NAMALWA (cell line): ENCODE data around the gene TWF2.

Source experiments
- DNase-seq: peaks from one replicate; pipeline ENCODE4 v3.0.0-alpha.2; 2015; ENCODE audit warnings: low spot score

The TWF2 gene

GRCh38 chr3:52222319-52223221 lies 16.4 kb downstream of the TWF2 start:
- no peak for DNase-seq

DNA sequence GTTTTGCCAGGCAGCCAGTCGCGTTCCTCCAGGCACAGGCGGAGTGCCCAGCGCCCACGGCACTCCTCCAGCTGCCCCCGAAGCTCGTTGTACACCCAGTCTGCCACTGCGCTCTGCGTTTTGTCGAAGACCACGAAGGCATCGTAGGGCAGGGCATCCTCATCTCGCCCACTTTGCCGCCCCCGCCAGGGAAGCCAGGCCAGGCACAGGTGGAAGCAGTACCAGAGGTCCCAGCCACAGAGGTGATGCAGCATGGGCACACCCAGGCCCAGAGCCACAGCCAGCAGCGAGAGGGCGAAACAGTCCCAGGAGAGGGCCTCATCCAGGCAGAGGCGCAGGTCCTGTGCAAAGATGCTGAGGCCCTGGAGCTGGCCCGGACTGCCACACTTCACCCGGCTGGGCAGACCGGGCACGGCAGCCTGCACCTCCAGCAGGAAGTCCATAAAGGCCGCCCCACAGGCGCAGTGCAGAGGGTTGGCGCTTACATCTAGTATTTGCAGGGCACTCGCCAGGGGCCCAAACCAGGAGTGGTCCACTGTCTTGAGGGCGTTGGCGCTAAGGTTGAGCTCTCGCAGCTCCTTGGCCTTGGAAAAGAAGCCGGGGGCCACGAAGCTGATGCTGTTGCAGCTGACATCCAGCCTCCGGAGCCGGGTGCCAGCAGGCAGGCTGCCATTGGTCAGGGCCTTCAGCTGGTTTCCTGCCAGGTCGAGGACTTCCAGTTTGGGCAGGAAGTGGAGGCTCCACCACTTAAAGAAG lies 17.2 kb downstream of the TWF2 start:
- no peak for DNase-seq

- DNase-seq = no peak
These were observed 17.8 kb downstream of the TWF2 start for GRCh38 chr3:52221141-52221562.

DNA sequence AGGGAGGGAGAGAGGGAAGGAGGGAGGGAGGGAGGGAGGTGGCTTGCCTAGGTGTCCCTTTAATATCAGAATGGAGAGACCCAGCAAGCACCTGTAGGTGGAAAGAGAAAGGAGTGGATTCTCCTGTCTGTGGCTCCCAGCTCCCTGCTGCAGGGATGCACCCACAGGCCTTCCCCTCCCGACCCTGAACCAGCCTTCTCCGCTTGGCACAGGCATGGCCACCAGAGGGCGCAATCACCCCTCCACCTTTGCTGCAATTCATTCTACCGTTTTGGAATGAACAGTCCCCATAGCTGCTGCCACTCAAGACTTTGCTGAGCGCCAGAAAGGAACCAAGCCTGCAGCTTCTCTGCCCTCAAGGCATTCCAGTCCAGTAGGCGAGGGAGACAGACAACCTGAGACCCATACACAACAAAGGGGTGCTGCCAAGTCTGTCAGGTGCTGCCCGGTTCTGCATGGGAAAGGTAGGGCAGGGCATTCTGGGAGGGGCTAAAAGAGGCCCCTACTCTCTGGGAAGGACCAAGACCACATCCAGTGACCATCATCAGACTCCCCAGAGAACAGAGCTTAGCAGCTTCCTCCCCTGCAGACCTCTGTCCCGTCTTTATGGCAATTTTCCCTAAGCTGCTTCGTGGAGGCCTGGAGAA lies 18.5 kb downstream of the TWF2 start:
- DNase-seq = peak; percentile 73

- no peak for DNase-seq
These were observed 19.9 kb downstream of the TWF2 start for GRCh38 chr3:52218937-52219650.

- DNase-seq = no peak
These were observed 20.5 kb downstream of the TWF2 start for GRCh38 chr3:52218454-52218853.

DNA sequence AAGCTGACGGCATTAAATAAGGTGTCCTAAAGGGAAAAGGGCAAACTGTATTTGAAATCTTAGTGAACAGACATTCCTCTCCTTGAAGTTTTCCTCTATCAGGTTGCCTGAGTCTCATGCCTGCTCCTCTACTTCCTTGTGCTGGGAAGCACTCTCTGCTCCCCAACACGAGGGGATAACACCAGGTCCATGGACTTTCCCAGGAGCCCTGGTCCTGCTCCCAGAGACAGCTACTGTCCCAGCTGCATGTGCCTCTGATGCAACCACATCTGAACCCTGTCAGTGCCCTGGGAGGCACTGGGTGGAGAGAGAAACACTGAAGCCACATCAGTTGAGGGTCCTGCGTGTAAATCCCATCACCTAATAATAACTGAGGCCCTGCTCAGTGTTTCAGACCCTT lies 20.9 kb downstream of the TWF2 start:
- no peak for DNase-seq

- DNase-seq = no peak
These were observed 21.6 kb downstream of the TWF2 start for GRCh38 chr3:52217409-52217805.

DNA sequence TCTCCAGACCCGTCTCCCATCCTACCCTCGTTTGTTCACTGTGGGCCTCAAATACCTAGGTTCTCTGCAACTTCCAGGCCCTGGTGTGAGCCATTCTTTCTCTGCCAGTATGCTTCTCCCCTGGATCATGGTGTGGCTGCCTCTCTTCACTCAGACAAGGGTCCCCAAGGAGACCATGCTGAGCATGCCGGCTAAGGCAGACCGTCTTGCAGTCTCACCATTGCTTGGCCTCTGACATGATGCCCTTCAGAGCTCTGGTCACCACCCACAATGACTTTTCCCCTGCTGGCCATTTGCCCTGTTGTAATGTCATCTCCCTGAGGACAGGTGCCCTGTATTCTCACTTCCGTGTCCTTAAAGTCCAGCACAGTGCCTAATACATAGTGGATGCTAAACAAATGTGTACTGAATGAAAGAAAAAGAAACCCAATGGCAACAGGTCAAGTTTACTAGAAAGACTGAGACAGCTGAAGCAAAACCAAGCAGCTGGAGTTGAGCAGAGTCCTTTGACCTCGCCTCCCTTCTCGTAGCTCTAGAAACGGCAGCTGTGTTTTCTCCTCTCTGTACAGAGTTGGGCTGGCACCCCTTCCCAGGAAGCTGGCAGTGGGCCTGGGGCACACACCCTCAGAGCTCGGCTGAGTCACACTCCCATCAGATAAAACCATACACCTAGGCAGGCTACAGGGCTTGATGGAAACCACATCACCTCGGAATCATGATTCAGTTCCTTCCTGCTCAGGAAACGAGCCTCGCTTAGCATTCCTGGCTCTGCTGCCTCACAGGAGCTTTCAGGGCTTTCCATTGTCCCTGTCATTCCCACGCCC lies 22.2 kb downstream of the TWF2 start:
- no peak for DNase-seq

GRCh38 chr3:52215351-52215750 lies 23.6 kb downstream of the TWF2 start:
- no peak for DNase-seq

DNA sequence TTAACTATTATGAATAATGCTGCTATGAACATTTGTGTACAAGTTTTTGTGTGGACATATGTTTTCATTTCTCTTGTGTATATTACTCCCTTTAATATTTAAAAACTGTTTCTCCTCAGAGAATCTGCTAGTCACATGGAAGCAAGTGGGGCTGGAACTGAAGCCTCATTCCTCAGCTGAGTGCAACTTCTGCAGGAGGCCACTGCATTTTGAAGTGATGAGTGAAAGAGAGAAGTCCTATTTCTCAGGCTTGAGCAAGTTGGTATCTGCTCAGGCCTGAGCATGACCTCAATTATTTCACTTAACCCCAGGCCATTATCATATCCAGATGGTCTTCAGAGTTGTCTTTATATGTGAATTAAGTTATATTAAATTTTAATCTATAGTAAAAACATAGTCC lies 25.1 kb downstream of the TWF2 start:
- no peak for DNase-seq

GRCh38 chr3:52213005-52213404 lies 26.0 kb downstream of the TWF2 start:
- no peak for DNase-seq

DNA sequence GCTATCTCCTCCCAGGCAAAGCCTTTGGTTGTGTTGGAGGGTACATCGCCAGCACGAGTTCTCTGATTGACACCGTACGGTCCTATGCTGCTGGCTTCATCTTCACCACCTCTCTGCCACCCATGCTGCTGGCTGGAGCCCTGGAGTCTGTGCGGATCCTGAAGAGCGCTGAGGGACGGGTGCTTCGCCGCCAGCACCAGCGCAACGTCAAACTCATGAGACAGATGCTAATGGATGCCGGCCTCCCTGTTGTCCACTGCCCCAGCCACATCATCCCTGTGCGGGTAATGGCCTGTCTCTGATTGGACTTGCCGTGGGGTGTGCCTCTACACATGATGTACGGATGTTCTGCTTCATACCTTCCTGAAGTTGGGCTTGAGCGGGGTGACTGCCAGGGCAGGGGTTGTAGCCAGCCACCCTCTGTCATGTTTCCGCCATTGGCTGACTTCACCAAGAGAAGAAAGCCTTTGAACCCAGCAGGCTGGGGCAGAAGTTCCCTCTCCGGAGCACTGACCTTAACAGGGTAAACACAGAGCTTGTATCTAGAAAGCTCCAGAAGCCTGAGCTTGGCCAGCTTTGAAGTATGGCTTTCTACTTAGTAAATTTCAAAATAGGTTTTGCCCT lies 27.6 kb downstream of the TWF2 start:
- DNase-seq = no peak

DNA sequence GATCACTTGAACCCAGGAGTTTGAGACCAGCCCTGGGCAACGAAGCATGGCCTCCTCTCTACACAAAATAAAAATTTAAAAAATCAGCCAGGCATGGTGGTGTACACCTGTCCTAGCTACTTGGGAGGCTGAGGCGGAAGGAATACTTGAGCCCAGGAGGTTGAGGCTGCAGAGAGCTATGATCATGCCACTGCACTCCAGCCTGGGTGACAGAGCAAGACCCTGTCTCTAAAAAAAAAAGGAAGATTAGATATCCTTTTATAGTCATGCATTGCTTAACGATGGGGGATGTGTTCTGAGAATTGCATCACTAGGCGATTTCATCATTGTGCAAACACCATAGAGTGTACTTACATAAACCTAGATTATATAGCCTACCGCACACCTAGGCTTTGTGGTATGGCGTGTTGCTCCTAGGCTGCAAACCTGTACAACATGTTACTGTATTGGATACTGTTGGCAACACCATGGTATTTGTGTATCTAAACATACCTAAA lies 28.4 kb downstream of the TWF2 start:
- DNase-seq = no peak

GRCh38 chr3:52210037-52210436 lies 28.9 kb downstream of the TWF2 start:
- DNase-seq = no peak

- DNase-seq = no peak
These were observed 30.4 kb downstream of the TWF2 start for GRCh38 chr3:52208556-52208955.

- no peak for DNase-seq
These were observed 33.1 kb downstream of the TWF2 start for GRCh38 chr3:52205727-52206372.

DNA sequence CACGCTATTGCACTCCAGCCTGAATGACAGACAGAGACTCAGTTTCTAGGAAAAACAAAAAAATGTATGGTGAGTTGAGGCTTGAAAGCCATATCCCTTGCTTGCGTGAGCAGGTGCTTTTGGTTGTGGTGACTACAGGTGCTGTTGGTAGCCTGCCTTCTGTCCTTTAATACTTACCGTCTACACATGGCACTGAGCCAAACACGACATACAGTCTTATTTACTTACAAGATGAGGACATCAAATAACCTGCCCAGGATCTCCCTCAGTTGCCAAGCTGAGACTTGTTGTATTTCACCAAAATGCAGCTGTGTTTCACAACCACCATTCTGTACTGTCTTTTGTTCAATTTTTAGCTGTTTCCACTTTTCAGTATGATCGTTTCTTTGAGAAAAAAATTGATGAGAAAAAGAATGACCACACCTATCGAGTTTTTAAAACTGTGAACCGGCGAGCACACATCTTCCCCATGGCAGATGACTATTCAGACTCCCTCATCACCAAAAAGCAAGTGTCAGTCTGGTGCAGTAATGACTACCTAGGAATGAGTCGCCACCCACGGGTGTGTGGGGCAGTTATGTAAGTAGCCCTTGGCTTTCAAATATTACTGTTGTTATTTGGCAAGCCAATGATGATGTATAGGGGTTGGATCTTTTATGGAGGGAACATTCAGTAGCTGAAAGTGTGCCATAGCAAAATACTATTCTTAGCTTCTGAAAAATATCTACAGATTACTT lies 34.5 kb downstream of the TWF2 start:
- DNase-seq = no peak

- no peak for DNase-seq
These were observed 35.3 kb downstream of the TWF2 start for GRCh38 chr3:52203701-52204100.
